Spinal cord (tissue), 10 donors: Measurements from ENCODE around the gene SUFU. TPM values are rescaled to one million over a fixed set of nuclear protein-coding genes. Genes with fewer than 3 reads are reported as not detected.

Experiments
- DNase-seq, 6 donors: peaks; one replicate each; pipeline versions ENCODE4 v3.0.0 to v3.0.0-alpha.2; 2013 to 2015; ENCODE audit warnings: low spot score in 6 of 6, low read depth in 4 of 6
- H3K27ac ChIP-seq: one replicate; pipeline ENCODE4 v1.5.1; 2013; ENCODE audit warnings: low read depth, low read length, control low read depth
- H3K27me3 ChIP-seq: one replicate; pipeline ENCODE4 v1.6.1; 2013; ENCODE audit warnings: low read length; ENCODE audit not compliant: control insufficient read depth, insufficient read depth
- H3K36me3 ChIP-seq: one replicate; pipeline ENCODE4 v1.6.1; 2013; ENCODE audit warnings: low read length; ENCODE audit not compliant: control insufficient read depth, insufficient read depth
- H3K4me1 ChIP-seq: one replicate; pipeline ENCODE4 v1.6.1; 2013; ENCODE audit warnings: low read length; ENCODE audit not compliant: control insufficient read depth, insufficient read depth
- H3K4me3 ChIP-seq: one replicate; pipeline ENCODE4 v1.5.1; 2013; ENCODE audit warnings: low read depth, low read length, control low read depth
- H3K9me3 ChIP-seq: one replicate; pipeline ENCODE4 v1.6.1; 2013; ENCODE audit warnings: low read length; ENCODE audit not compliant: control insufficient read depth, insufficient read depth
- WGBS: methylation state at CpG from one replicate; pipeline ENCODE4 v1.1.5; 2013; ENCODE audit warnings: missing lambda C conversion rate; ENCODE audit not compliant: insufficient coverage; 5-methylcytosine and 5-hydroxymethylcytosine counted together
- polyA plus RNA-seq, 2 donors: library from polyadenylated mRNA; unstranded; fragments of 120-200 nt; gene quantifications; one replicate each; pipeline ENCODE4 v1.2.1, GENCODE V29; 2013; ENCODE audit not compliant: insufficient read length in 2 of 2
- total RNA-seq, 2 donors: library from RNA; depleted of rRNA in 1 of 2; stranded (reverse); fragments of 120-200 nt in 1 of 2; fragments of >200 nt in 1 of 2; gene quantifications; one replicate each; pipeline versions ENCODE4 v1.2.3 to v1.2.4, GENCODE V29; 2013 to 2014
- donor health status: healthy.

SUFU gene
- total and polyA plus RNA-seq, 4 donors: 6.8 to 27.0 (median 17.9) TPM

GRCh38 chr10:102670871-102671434 is 167.2 kb downstream of the SUFU start:
- H3K27ac ChIP-seq: no peak overlapping the region

DNA sequence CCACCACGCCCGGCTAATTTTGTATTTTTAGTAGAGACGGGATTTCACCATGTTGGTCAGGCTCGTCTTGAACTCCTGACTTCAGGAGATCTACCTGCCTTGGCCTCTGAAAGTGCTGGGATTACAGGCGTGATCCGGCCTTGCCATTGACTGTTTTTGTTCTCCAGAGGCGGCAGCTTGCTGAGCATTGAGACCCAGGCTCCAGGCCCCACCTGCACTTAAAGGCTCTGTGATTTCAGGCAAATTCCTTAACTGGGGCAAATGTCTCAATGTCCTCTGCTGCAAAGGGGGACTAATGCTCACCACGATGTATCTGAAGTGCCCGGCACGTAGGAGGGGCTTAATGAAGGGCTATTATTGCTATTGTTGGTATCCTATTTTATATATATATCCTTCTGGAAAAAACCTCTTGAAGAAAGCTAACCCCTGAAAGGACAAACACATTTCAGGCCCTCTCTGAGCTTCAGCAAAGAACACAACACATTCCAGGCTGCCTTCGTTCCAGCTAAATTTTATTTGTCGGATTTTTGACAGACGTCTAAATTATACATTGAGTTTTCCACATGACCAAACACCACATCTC is 169.6 kb downstream of the SUFU start:
- peak in 1 of 6 donors; percentile 20 for DNase-seq
- Histone ChIP-seq H3K9me3 (no peaks in the 10 kb centered on the region), H3K27ac (peak overlapping the region; percentile 95), H3K36me3 (peaks cover 5% of the 10 kb centered on the region), H3K4me3 (peak overlapping the region; percentile 26), H3K27me3 (no peaks in the 10 kb centered on the region), H3K4me1 (peaks cover 88% of the 10 kb centered on the region)
- WGBS: 79% methylated on average over 8 of the region's 13 CpGs

More at GRCh38 chr10:102670871-102671434, 167.2 kb downstream of the SUFU start:
- no peaks in the 10 kb centered on the region for H3K36me3 ChIP-seq
- no peak overlapping the region for H3K4me3 ChIP-seq
- peak in 2 of 6 donors; percentile 53 to 86 for DNase-seq
- H3K27me3 ChIP-seq: no peaks in the 10 kb centered on the region
- WGBS: 58% methylated on average over 6 of the region's 6 CpGs
- H3K4me1 ChIP-seq: peaks cover 78% of the 10 kb centered on the region
- H3K9me3 ChIP-seq: no peaks in the 10 kb centered on the region

DNA sequence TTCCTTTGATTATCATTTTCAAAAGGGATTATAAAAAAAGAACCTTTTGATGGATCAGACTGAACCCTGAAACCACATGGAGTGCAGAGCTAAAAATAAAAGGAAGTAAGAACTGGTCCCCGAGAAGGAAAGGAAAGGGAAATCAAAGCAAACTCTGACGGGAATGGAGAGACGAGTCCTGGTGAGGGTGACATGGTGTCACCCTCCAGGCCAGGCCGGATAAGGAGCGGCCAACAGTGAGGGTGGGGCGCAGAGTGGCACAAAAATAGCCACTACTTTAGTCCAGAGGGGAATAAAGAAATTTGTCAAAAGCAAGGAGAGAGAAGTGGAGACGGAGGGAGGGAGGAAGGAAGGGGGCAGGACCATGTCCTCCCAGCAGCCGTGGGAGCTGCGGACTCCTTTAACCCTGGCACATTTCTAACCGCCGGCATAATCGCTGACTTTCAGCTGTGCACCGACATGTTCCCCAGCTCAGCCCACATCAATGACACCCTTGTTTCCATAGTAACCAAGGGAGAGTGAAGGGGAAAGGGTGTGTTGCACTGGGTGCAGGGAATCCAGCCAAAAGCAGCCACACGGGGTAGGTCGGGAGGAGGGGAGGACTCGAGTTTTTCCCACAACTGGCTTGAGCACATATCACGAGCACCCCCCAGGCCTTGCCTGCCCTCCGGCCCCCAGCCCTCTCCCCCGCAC is 170.2 kb downstream of the SUFU start:
- Histone ChIP-seq H3K27me3 (no peaks in the 10 kb centered on the region), H3K4me3 (peak overlapping the region; percentile 26), H3K27ac (peak overlapping the region; percentile 95), H3K4me1 (peaks cover 87% of the 10 kb centered on the region), H3K9me3 (no peaks in the 10 kb centered on the region), H3K36me3 (peaks cover 5% of the 10 kb centered on the region)
- 7% methylated on average over 6 of the region's 19 CpGs for WGBS
- DNase-seq: peak in 2 of 6 donors; percentile 92 to 94

DNA sequence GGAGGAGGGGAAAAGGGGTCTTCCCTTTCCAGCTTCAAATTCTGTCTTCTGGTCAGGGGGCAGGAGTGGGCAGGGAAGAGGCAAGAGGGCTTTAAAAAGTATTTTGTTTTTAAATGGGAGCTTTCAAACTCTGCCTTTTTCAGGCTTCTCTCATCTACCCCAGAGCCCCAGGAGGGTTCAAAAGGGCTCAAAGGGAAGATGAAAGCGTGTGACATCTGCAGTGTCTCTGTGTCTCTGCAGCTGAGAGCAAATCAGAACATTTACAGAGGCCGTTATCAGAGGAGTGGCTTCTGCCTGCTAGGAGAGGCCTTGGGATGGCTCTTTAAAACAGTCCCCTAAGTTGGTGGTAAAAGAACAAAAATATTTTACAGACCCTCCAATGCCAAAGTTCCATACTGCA is 170.8 kb downstream of the SUFU start:
- Histone ChIP-seq H3K36me3 (peaks cover 9% of the 10 kb centered on the region), H3K27ac (peak overlapping the region; percentile 95), H3K9me3 (no peaks in the 10 kb centered on the region), H3K4me3 (peak overlapping the region; percentile 26), H3K27me3 (no peaks in the 10 kb centered on the region), H3K4me1 (peaks cover 87% of the 10 kb centered on the region)
- peak in 1 of 6 donors; percentile 54 for DNase-seq
- WGBS: 0% methylated on average over 1 of the region's 2 CpGs

DNA sequence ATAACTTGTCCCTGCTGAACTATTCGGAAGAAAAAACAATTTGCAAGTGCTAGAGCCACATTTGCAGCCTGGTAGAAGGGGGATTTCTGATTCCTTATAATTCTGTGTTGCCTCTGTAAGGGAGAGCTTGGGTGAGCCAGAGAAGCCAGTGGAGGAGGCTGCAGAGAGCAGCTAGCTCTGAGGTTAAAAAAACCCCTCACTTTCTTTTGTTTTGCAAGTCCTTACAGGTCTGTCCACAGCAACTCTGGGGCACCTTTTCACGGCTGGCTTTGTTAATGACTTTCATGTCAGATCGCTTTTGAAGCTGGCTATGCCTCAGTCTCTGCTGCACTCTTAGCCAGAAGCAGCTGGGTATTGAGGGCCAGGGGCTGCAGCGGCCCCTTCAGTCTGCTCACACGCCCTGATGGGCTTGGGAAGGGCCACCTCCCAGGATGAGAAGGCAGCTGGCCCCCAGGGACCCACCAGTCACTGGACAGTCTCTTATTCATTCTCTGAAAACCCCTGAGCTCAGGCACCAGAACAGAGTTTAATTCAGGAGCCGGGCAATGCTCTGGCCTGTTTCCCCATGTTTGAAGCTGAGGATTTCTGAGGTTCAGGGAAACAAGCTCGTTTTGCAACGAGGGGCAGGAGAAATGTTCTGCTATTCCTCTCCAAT is 171.4 kb downstream of the SUFU start:
- H3K27ac ChIP-seq: peak overlapping the region; percentile 95
- no peaks in the 10 kb centered on the region for H3K27me3 ChIP-seq
- H3K36me3 ChIP-seq: peaks cover 9% of the 10 kb centered on the region
- H3K4me3 ChIP-seq: no peak overlapping the region
- peaks cover 84% of the 10 kb centered on the region for H3K4me1 ChIP-seq
- peak in 2 of 6 donors; percentile 67 to 80 for DNase-seq
- no peaks in the 10 kb centered on the region for H3K9me3 ChIP-seq
- WGBS: 0% methylated on average over 5 of the region's 8 CpGs

DNA sequence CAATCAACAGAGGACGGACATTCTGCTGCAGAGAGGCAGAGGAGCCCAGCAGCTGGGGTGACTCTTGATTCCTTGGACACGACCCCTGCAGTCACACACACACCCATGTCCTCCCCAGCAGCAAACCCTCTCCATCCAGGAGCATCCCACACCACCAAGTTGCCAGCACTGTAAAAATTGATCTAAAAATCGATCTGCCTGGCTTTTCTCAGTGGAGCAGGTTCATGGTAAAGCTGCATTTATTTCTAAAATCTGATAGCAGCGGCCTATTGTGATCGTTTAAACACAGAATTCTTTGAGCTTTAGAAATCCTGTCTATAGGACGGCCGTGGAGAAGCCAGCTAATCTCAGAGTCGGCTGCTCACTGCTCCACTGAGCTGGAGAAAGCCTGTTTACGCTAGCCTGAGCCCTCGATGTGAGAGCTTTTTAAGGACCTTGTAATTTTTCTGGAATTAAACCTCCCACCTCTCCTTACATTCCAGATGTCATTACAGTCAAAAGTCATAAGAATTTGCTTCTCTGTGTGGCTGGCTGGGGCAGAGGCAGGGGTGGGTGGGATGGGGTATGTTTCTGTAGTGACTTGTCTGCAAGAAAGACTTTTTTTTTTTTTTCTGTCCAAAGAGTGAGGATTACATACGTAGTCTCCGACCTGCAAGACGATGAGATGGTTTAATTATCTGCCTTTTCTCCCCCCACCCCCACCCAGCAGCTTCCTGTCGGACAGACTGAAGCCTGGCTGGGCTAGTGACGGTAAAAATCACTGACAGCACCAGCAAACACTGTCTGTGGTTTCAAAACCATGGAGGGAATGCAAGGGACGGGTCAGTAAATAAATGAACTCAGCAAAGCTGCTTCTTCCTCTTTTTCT is 172.1 kb downstream of the SUFU start:
- Histone ChIP-seq H3K4me3 (no peak overlapping the region), H3K9me3 (no peaks in the 10 kb centered on the region), H3K27me3 (no peaks in the 10 kb centered on the region), H3K27ac (peak overlapping the region; percentile 95), H3K36me3 (peaks cover 15% of the 10 kb centered on the region), H3K4me1 (peaks cover 76% of the 10 kb centered on the region)
- DNase-seq: peak in 2 of 6 donors; percentile 57 to 78
- 11% methylated on average over 8 of the region's 16 CpGs for WGBS

DNA sequence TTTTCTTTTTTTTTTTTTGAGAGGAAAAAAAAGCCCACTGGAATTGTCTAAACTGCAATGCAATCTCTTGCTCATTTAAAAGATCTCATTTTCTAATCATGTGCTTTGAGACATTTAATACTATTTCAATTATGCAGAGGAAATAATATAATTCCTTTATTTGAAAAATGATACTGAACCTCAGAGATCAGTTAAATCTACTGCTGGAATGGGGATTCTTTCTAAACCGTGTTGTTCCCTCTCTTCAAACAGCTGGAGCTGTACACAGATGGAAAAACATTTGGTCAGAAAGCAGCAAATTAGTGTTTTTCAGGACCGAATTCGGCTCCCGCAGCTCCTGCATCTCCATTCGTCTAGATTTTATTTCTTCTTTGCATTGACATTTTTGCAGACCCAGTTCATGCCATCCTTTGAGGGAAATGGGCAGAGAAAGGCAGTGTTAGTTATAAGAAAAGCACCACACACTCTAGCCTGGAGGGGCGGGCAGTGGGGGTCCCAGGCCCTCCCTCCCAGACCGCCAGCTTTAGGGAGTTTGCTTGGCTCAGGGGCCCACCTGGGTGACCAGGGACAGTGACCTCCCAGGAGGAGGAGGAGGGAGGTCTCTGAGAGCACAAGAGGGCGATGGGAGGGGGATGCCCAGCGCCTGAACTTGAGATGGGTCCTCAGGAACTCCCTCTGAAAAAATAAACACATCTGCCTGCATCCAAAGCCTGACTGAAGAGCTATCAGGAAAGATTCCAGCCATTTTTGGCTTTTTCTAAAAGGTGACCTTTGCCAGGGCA is 173.0 kb downstream of the SUFU start:
- 22% methylated on average over 5 of the region's 9 CpGs for WGBS
- H3K4me1 ChIP-seq: peaks cover 73% of the 10 kb centered on the region
- peak in 1 of 6 donors; percentile 84 for DNase-seq
- no peak overlapping the region for H3K4me3 ChIP-seq
- H3K36me3 ChIP-seq: peaks cover 20% of the 10 kb centered on the region
- H3K27ac ChIP-seq: peak overlapping the region; percentile 95
- no peaks in the 10 kb centered on the region for H3K9me3 ChIP-seq
- H3K27me3 ChIP-seq: no peaks in the 10 kb centered on the region

DNA sequence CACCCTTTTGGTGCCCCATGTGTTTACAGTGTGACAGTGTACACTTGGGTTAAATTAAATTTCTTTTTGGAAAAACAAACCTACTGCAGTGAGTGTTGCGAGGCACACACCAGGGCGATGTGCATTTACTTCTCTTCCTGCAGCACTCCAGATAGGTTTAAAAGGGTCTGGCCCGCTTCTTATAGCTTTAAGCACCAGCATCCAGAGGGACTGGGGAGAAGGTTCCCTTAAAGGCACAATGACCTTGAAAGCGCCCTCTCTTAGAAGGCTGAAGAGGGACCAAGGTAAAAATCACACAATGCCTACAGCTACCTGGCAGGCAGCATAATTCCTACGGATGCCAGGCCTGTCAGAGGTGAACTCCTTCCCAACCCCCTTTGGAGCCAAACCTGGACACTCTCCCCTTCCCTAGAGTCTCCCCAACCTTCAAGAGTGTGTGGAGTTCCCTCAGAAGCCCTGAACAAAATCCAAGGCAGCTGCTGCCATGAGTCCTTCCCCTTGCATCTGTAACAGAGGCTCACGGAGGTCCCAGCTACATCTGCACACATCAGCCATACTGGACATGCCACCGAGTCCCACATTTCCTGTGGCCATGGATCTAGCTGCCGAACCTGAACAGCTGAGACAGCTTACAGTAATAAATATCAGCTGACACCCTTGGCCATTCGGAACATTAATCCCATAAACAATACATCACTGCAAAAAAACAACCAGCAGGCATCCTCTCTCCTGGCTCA is 173.7 kb downstream of the SUFU start:
- Histone ChIP-seq H3K27ac (peak overlapping the region; percentile 95), H3K4me1 (peaks cover 68% of the 10 kb centered on the region), H3K4me3 (no peak overlapping the region), H3K27me3 (no peaks in the 10 kb centered on the region), H3K9me3 (no peaks in the 10 kb centered on the region), H3K36me3 (peaks cover 26% of the 10 kb centered on the region)
- 56% methylated on average over 7 of the region's 9 CpGs for WGBS
- peak in 1 of 6 donors; percentile 55 for DNase-seq
